ENCODE data around the gene RAPGEF5.

DNA sequence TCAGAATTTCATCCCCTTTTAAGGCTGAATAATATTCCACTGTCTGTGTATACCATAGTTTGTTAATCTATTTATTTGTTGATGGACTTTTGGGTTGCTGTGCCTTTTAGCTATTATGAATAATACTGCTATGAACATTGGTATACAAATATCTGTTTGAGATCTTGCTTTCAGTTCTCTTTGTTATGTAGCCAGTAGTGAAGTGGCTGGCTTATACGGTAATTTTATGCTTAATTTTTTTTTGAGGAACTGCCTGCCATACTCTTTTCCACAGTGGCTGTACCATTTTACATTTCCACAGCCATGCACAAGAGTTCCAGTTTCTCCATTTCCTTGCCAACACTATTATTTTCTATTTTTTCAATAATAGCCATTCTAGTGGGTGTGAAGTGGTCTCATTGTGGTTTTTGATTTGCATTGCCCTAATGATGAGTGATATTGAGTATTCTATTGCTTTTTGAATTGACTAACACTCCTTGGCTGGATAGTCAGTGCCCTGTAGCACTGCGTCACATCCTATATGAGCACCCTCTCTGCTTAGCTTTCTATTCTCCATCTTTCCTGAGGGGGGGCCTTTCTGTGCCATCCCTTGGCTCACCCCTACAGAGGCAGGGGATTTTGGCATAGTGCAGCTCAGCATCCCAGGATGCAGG, 29.4 kb upstream of the RAPGEF5 start:
- TF ChIP-seq POLR2A (IDR thresholded peaks at IDR 0.05), result no peak
- TF ChIP-seq, protein P1, sequence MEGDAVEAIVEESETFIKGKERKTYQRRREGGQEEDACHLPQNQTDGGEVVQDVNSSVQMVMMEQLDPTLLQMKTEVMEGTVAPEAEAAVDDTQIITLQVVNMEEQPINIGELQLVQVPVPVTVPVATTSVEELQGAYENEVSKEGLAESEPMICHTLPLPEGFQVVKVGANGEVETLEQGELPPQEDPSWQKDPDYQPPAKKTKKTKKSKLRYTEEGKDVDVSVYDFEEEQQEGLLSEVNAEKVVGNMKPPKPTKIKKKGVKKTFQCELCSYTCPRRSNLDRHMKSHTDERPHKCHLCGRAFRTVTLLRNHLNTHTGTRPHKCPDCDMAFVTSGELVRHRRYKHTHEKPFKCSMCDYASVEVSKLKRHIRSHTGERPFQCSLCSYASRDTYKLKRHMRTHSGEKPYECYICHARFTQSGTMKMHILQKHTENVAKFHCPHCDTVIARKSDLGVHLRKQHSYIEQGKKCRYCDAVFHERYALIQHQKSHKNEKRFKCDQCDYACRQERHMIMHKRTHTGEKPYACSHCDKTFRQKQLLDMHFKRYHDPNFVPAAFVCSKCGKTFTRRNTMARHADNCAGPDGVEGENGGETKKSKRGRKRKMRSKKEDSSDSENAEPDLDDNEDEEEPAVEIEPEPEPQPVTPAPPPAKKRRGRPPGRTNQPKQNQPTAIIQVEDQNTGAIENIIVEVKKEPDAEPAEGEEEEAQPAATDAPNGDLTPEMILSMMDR (IDR thresholded peaks at IDR 0.05), result no peak
